ENCODE measurements around the gene ZFTA. TPM values are rescaled to one million over a fixed set of nuclear protein-coding genes. Genes with fewer than 3 reads are reported as not detected.
"Not testable (repeated sequence)": the region's sequence is repeated elsewhere in the genome, so short reads cannot be mapped to it uniquely, and the experiment has no call there.

Gene ZFTA
- total RNA-seq, 3 donors from 2014 or later, result 4.8 to 27.1 (median 5.4) TPM

DNA sequence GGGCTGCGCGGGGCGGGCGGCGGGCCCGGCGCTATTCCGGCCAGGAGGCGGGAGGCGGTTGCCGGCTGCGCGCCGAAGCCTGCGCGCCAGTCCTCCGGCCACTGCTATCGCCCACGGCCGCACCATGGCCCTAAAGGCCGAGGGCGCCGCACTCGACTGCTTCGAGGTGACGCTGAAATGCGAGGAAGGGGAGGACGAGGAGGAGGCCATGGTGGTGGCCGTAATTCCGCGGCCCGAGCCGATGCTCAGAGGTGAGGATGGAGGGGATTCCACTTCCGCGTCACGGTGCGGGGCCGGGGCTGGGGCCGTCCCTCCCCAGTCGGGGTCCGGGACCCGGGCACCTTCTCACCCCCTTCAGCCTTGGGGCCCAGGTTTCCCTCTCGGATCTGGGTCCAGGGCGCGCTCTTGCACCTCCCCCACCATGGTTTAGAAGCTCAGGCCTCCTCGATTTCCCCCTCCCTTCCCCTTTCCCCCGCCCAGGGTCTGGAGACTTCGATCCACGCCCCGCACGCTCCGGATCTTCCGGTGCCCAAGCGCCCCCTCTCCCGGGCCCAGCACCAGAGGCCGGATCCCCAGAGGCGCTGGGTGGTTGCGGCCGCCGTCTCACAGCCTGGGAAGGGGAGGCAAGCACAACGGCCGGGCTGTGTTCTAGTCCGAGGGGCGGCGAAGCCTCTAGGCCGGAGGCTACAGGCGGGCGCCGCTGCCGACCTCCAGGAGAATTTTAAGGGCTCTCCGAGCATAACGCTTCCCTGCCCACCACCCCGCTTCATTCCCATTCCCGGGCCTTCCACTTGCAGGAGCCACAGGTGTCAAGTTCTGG, 45.2 kb upstream of the ZFTA start:
- peaks cover 11% of the 10 kb centered on the region for H3K4me1 ChIP-seq (ENCODE audit: low read depth)
- H3K9me3 ChIP-seq, result no peaks in the 10 kb centered on the region
- intact Hi-C loops (cut with DNase I, micrococcal nuclease), result no loop called here
- TF ChIP-seq, protein P1, sequence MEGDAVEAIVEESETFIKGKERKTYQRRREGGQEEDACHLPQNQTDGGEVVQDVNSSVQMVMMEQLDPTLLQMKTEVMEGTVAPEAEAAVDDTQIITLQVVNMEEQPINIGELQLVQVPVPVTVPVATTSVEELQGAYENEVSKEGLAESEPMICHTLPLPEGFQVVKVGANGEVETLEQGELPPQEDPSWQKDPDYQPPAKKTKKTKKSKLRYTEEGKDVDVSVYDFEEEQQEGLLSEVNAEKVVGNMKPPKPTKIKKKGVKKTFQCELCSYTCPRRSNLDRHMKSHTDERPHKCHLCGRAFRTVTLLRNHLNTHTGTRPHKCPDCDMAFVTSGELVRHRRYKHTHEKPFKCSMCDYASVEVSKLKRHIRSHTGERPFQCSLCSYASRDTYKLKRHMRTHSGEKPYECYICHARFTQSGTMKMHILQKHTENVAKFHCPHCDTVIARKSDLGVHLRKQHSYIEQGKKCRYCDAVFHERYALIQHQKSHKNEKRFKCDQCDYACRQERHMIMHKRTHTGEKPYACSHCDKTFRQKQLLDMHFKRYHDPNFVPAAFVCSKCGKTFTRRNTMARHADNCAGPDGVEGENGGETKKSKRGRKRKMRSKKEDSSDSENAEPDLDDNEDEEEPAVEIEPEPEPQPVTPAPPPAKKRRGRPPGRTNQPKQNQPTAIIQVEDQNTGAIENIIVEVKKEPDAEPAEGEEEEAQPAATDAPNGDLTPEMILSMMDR (IDR thresholded peaks at IDR 0.05), result no peak
- H3K4me3 ChIP-seq, result peak overlapping the region; percentile 59
- no peaks in the 10 kb centered on the region for H3K36me3 ChIP-seq (ENCODE audit: low read depth)
- ATAC-seq, result peak; percentile 48
- DNase-seq, result peak; percentile 41 to 66 (median 64)

GRCh38 chr11:63813035-63813562, 44.5 kb upstream of the ZFTA start, which contains the start of gene SPINDOC:
SPINDOC (plus strand) TSS chr11:63813456; CDS start chr11:63813687, 231 bp downstream.
- ATAC-seq (peak; percentile 95), DNase-seq (peak; percentile 80 to 86 (median 81))
- Histone ChIP-seq H3K4me3 (peak within 1 kb of the TSS; percentile 59), H3K4me1 (ENCODE audit: low read depth) (peaks cover 11% of the 10 kb centered on the region), H3K9me3 (no peaks in the 10 kb centered on the region), H3K36me3 (ENCODE audit: low read depth) (no peaks in the 10 kb centered on the region)
- TF ChIP-seq, protein P1 (IDR thresholded peaks at IDR 0.05), result no peak
- intact Hi-C loops (cut with DNase I, micrococcal nuclease), result no loop called here

DNA sequence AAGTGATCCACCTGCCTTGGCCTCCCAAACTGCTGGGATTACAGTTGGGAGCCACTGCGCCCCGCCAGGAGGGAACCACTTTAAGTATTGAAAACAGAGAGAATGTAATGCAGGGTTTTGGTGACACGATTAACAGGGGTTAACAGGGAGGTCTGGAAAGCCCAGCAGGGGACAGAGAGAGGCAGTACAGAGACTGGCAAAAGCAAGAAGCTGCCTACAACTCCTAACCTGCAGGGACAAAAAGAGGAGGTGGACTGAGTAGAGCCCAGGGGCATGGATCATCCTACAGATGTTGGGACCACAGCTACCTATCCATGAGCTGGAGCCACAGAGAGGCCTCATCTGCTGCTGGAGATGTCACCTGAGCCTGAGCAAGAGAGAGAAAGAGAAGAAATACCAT, 42.9 kb upstream of the ZFTA start:
- no peak overlapping the region for H3K4me3 ChIP-seq
- peaks cover 11% of the 10 kb centered on the region for H3K4me1 ChIP-seq (ENCODE audit: low read depth)
- H3K36me3 ChIP-seq (ENCODE audit: low read depth), result no peaks in the 10 kb centered on the region
- DNase-seq (no peak), ATAC-seq (no peak)
- H3K9me3 ChIP-seq, result no peaks in the 10 kb centered on the region
- TF ChIP-seq, protein P1 (IDR thresholded peaks at IDR 0.05), result no peak
- intact Hi-C loops (cut with DNase I, micrococcal nuclease), result no loop called here

GRCh38 chr11:63810383-63810782, 41.8 kb upstream of the ZFTA start:
- H3K4me1 ChIP-seq (ENCODE audit: low read depth), result peaks cover 11% of the 10 kb centered on the region
- H3K36me3 ChIP-seq (ENCODE audit: low read depth); DNase-seq; ATAC-seq; H3K4me3 ChIP-seq; intact Hi-C loops (cut with DNase I, micrococcal nuclease); H3K9me3 ChIP-seq: not testable (repeated sequence)

DNA sequence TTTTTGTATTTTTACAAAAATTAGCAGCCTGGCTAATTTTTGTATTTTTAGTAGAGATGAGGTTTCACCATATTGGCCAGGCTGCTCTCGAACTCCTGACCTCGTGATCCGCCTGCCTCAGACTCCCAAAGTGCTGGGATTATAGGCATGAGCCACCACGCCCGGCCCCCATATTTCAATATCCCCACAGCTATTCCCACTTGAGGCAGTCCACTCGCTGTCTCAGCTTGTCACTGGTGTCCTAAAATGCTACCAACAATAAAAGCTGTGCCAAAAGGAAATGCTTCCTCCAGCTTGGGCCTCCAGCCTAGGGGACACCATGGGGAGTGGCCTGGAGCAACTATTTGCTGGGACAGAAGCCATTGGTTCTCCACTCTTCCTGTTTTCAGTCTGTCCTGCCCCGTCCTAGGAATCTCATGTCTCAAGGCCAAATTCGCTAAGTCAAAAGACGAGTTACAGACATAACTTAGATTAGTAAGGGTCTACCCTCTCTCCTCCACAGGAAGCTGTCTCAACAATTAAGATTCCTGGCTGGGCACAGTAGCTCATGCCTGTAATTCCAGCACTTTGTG, 37.4 kb upstream of the ZFTA start:
- Histone ChIP-seq H3K4me3 (no peak overlapping the region), H3K9me3 (no peaks in the 10 kb centered on the region), H3K4me1 (ENCODE audit: low read depth) (peaks cover 15% of the 10 kb centered on the region), H3K36me3 (ENCODE audit: low read depth) (no peaks in the 10 kb centered on the region)
- TF ChIP-seq, protein P1 (IDR thresholded peaks at IDR 0.05), result no peak
- no peak for DNase-seq
- intact Hi-C loops (cut with DNase I, micrococcal nuclease), result no loop called here
- ATAC-seq, result no peak

GRCh38 chr11:63804259-63804658, 35.7 kb upstream of the ZFTA start:
- Histone ChIP-seq H3K9me3 (no peaks in the 10 kb centered on the region), H3K4me3 (no peak overlapping the region), H3K4me1 (ENCODE audit: low read depth) (peaks cover 15% of the 10 kb centered on the region), H3K36me3 (ENCODE audit: low read depth) (no peaks in the 10 kb centered on the region)
- ATAC-seq (peak; percentile 97), DNase-seq (peak in 1 of 3 donors; percentile 79)
- intact Hi-C loops (cut with DNase I, micrococcal nuclease), result no loop called here
- TF ChIP-seq, protein P1 (IDR thresholded peaks at IDR 0.05), result no peak

Data from mucosa of descending colon (tissue), 3 donors.